ENCODE results near the gene COA8. TPM values are rescaled to one million over a fixed set of nuclear protein-coding genes. Genes with fewer than 3 reads are reported as not detected.

Gene COA8
- total and polyA plus RNA-seq, 2 donors from 2014 or later, result 40.7 to 65.1 TPM

DNA sequence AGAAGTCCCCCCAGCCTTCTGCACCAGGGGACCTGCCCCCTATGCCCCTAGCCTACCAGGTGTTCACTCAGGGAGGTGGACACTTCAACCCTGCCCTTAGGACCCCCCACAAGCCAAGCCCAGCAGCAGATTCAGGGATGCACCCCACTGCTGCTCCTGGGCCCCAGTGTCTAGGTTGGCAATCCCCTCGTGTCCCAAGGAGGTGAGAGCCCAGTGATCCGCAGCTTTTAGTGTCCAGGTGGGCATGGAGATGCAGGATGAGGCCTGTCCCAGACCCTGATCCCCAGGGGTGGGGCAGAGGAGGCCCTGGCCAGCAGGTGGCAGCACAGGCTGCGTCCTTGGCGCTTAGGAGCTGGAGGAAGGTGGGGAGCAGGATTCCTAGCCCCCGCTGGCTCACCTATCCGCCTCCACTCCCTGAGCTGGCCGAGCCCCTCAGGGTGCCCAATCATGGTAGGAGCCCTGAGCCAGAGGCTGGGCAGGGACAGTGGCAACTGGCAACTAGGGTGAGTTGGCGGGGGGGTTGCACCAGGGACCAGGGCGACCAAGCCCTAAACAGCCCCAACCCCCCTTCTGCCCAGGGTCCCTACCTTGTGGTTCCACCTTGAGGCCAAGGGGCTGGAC lies 44.2 kb upstream of the COA8 start:
- no peaks in the 10 kb centered on the region for H3K27me3 ChIP-seq (ENCODE audit: control insufficient read depth, insufficient read depth, low read length)
- H3K9me3 ChIP-seq (ENCODE audit: control insufficient read depth in 2 of 3, insufficient read depth in 1 of 3, low read length in 3 of 3), result no peaks in the 10 kb centered on the region
- H3K4me1 ChIP-seq (ENCODE audit: control insufficient read depth in 2 of 3, insufficient read depth in 2 of 3, low read depth in 1 of 3, low read length in 3 of 3), result peaks cover 0 to 27% (median 13%) of the 10 kb centered on the region in 3 donors
- FAIRE-seq, result no peak
- peak; percentile 55 to 87 (median 64) for DNase-seq
- H3K27ac ChIP-seq (ENCODE audit: low read depth in 2 of 2, low read length in 2 of 2), result peak overlapping the region; percentile 42 to 80
- H3K9ac ChIP-seq (ENCODE audit: low read length in 3 of 3), result peak overlapping the region in 2 of 3 donors; percentile 41 to 51
- intact Hi-C loops (cut with DNase I), result no loop called here
- no peak overlapping the region for H3K4me3 ChIP-seq (ENCODE audit: low read length in 3 of 3)
- TF ChIP-seq, protein P1, sequence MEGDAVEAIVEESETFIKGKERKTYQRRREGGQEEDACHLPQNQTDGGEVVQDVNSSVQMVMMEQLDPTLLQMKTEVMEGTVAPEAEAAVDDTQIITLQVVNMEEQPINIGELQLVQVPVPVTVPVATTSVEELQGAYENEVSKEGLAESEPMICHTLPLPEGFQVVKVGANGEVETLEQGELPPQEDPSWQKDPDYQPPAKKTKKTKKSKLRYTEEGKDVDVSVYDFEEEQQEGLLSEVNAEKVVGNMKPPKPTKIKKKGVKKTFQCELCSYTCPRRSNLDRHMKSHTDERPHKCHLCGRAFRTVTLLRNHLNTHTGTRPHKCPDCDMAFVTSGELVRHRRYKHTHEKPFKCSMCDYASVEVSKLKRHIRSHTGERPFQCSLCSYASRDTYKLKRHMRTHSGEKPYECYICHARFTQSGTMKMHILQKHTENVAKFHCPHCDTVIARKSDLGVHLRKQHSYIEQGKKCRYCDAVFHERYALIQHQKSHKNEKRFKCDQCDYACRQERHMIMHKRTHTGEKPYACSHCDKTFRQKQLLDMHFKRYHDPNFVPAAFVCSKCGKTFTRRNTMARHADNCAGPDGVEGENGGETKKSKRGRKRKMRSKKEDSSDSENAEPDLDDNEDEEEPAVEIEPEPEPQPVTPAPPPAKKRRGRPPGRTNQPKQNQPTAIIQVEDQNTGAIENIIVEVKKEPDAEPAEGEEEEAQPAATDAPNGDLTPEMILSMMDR (IDR thresholded peaks at IDR 0.05; ENCODE audit: borderline replicate concordance, extremely low read depth, insufficient read depth), result peak; percentile 79
- no peaks in the 10 kb centered on the region for H3K36me3 ChIP-seq (ENCODE audit: control insufficient read depth in 2 of 3, insufficient read depth in 3 of 3, low read length in 3 of 3)

DNA sequence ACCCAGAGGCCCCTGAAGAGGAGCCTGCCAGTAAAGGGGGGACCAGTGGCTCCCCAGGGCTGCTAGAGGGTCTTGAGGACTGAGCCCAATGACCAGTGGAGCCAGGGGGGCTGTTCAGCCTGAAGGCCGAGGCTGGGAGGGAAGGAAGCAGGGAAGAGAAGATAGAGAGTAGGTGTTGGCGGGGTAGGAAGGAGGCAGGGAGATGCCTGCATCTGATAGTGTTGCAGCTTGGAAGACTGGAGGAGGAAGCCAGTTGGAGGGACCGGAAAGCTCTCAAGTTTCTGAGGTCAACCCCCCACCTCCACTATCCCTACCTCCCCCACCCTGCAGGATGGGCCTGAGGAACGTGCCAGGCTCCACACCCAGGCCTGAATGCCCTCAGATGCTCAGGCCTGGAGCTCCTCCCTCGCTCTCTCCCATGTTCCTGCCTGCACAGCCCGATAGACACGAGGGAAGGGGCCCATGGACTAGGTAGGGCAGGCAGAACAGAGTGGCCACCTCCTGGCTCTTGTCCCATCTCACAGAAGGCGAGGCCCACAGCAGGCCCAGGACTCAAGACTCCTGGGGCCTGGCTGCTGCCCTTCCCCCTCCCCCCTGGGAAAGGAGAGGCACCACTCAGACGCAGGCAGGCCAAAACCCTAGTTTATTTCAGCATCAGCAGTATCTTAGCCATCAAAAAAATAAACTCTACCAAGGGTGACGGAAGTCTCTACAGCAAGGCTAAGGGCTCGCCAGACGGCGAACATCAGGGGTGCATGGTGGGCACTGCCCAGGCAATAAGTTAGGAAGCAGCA lies 43.5 kb upstream of the COA8 start:
- Histone ChIP-seq H3K4me3 (ENCODE audit: low read length in 3 of 3) (no peak overlapping the region), H3K9me3 (ENCODE audit: control insufficient read depth in 2 of 3, insufficient read depth in 1 of 3, low read length in 3 of 3) (no peaks in the 10 kb centered on the region), H3K27ac (ENCODE audit: low read depth in 2 of 2, low read length in 2 of 2) (peak overlapping the region; percentile 66 to 80), H3K9ac (ENCODE audit: low read length in 3 of 3) (no peak overlapping the region), H3K36me3 (ENCODE audit: control insufficient read depth in 2 of 3, insufficient read depth in 3 of 3, low read length in 3 of 3) (no peaks in the 10 kb centered on the region), H3K4me1 (ENCODE audit: control insufficient read depth in 2 of 3, insufficient read depth in 2 of 3, low read depth in 1 of 3, low read length in 3 of 3) (peaks cover 0 to 27% (median 11%) of the 10 kb centered on the region in 3 donors), H3K27me3 (ENCODE audit: control insufficient read depth, insufficient read depth, low read length) (no peaks in the 10 kb centered on the region)
- intact Hi-C loops (cut with DNase I), result no loop called here
- DNase-seq, result peak in 4 of 5 donors; percentile 44 to 80 (median 58)
- TF ChIP-seq, protein P1 (IDR thresholded peaks at IDR 0.05; ENCODE audit: borderline replicate concordance, extremely low read depth, insufficient read depth), result no peak
- FAIRE-seq, result no peak

DNA sequence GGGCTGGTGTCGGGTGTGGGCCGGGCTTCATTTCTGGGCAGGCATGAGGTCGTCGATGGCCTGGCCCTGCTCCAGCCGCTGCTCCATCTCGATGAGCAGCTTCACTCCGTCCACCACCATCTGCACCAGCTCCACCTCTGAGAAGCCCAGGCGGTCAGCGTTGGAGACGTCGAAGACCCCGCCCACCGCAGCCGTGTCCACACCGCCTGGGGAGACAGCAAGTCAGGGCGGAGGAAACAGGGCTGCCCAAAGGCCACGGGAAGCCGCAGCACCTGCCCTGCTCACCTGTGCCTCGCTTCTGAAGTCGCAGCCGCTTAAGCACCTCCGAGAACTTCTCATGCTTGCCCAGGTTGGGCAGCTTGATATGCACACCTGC lies 42.9 kb upstream of the COA8 start:
- peak overlapping the region; percentile 12 to 85 for H3K27ac ChIP-seq (ENCODE audit: low read depth in 2 of 2, low read length in 2 of 2)
- DNase-seq, result peak in 2 of 5 donors; percentile 74 to 89
- peaks cover 0 to 29% (median 16%) of the 10 kb centered on the region in 3 donors for H3K4me1 ChIP-seq (ENCODE audit: control insufficient read depth in 2 of 3, insufficient read depth in 2 of 3, low read depth in 1 of 3, low read length in 3 of 3)
- H3K4me3 ChIP-seq (ENCODE audit: low read length in 3 of 3), result no peak overlapping the region
- no peaks in the 10 kb centered on the region for H3K27me3 ChIP-seq (ENCODE audit: control insufficient read depth, insufficient read depth, low read length)
- TF ChIP-seq, protein P1 (IDR thresholded peaks at IDR 0.05; ENCODE audit: borderline replicate concordance, extremely low read depth, insufficient read depth), result no peak
- H3K9me3 ChIP-seq (ENCODE audit: control insufficient read depth in 2 of 3, insufficient read depth in 1 of 3, low read length in 3 of 3), result no peaks in the 10 kb centered on the region
- no peak for FAIRE-seq
- intact Hi-C loops (cut with DNase I), result no loop called here
- peak overlapping the region in 1 of 3 donors; percentile 22 for H3K9ac ChIP-seq (ENCODE audit: low read length in 3 of 3)
- no peaks in the 10 kb centered on the region for H3K36me3 ChIP-seq (ENCODE audit: control insufficient read depth in 2 of 3, insufficient read depth in 3 of 3, low read length in 3 of 3)

Data from kidney (tissue), 14 donors.